22Rv1 (cell line): Measurements from ENCODE around the gene ZNF385C.

Source experiments
- CTCF ChIP-seq: fragments of 450-650 bp; IDR thresholded peaks from 2 replicates; pipeline ENCODE4 v1.5.1; 2017; ENCODE audit warnings: mild to moderate bottlenecking
- ZFX ChIP-seq: fragments of 450-650 bp; IDR thresholded peaks from 2 replicates; pipeline ENCODE4 v1.6.1; 2017; ENCODE audit warnings: antibody characterized with exemption, borderline replicate concordance

GRCh38 chr17:42075789-42076188, 22.5 kb downstream of the ZNF385C start:
- TF ChIP-seq CTCF: no peak
- TF ChIP-seq ZFX: no peak
